Stimulated activated CD8-positive, alpha-beta memory T cell treated with anti-CD3 and anti-CD28 coated beads, Interleukin-15, amount 100 ng/mL, for 24 hours (primary cell): ENCODE data around the gene C3orf18.

ENCODE experiments used
- DNase-seq: peaks from one replicate; pipeline ENCODE4 v3.0.0-alpha.2; 2020; ENCODE audit warnings: low read depth

The C3orf18 gene

GRCh38 chr3:50580683-50581458 lies 13.3 kb upstream of the C3orf18 start:
- no peak for DNase-seq

GRCh38 chr3:50577348-50577747 lies 9.8 kb upstream of the C3orf18 start:
- no peak for DNase-seq

GRCh38 chr3:50575372-50575771 lies 7.8 kb upstream of the C3orf18 start:
- DNase-seq, result no peak

- DNase-seq, result no peak
Observed at GRCh38 chr3:50574444-50574831, 6.9 kb upstream of the C3orf18 start.

GRCh38 chr3:50573566-50574443 lies 6.3 kb upstream of the C3orf18 start:
- DNase-seq, result no peak

GRCh38 chr3:50572801-50573371 lies 5.3 kb upstream of the C3orf18 start:
- DNase-seq, result no peak

- DNase-seq, result peak; percentile 59
Observed at GRCh38 chr3:50572158-50572557, 4.6 kb upstream of the C3orf18 start.

GRCh38 chr3:50571486-50571885 lies 3.9 kb upstream of the C3orf18 start:
- DNase-seq, result no peak

- DNase-seq, result no peak
Observed at GRCh38 chr3:50570508-50571279, 3.1 kb upstream of the C3orf18 start.

- peak; percentile 84 for DNase-seq
Observed at GRCh38 chr3:50568947-50569749, 1.6 kb upstream of the C3orf18 start, which contains the start of gene HEMK1. HEMK1 (plus strand) TSS chr3:50569522; CDS start chr3:50571105, 1,583 bp downstream.

GRCh38 chr3:50567011-50567385 lies 549 bp downstream of the C3orf18 start:
- DNase-seq, result no peak

- DNase-seq, result no peak
Observed at GRCh38 chr3:50564321-50564720, 3.2 kb downstream of the C3orf18 start.

GRCh38 chr3:50563867-50564266 lies 3.7 kb downstream of the C3orf18 start:
- DNase-seq, result no peak

GRCh38 chr3:50562861-50563260 lies 4.7 kb downstream of the C3orf18 start:
- DNase-seq, result no peak

GRCh38 chr3:50559702-50560101 lies 7.8 kb downstream of the C3orf18 start:
- no peak for DNase-seq

GRCh38 chr3:50557915-50558314 lies 9.6 kb downstream of the C3orf18 start:
- DNase-seq, result no peak

GRCh38 chr3:50557106-50557505 lies 10.4 kb downstream of the C3orf18 start:
- no peak for DNase-seq

GRCh38 chr3:50554553-50554952 lies 13.0 kb downstream of the C3orf18 start:
- no peak for DNase-seq

- no peak for DNase-seq
Observed at GRCh38 chr3:50552598-50552997, 14.9 kb downstream of the C3orf18 start.

GRCh38 chr3:50551681-50552435 lies 15.7 kb downstream of the C3orf18 start:
- no peak for DNase-seq
